Activated CD4-positive, alpha-beta T cell treated with anti-CD3 and anti-CD28 coated beads, Interleukin-2, amount 50 U/mL, for 24 hours (primary cell): Measurements from ENCODE around the gene DDAH1.
"Not testable (repeated sequence)": the region's sequence is repeated elsewhere in the genome, so short reads cannot be mapped to it uniquely, and the experiment has no call there.

ENCODE experiments used
- DNase-seq, 2 donors: peaks; one replicate each; pipeline ENCODE4 v3.0.0-alpha.2; 2020; ENCODE audit warnings: low read depth in 1 of 2, low spot score in 1 of 2

Gene DDAH1

DNA sequence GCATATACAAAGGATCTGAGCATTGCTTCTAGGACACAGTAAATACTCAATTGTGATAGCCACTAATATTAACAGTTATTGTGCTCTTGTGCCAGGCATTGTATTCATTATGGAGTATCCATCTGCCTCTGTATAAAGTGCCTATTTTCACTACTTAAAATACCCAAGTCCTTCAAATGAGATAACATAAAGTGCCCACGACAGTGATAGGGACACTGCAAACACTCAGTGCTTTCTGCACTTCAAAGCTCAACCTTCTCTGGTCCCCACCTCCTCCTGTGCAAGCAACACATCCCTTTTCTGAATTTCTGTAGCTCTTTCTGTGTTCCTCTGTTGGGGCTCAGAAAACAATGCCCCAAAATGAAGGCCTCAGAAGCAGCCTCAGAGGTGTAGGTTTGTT, 6.6 kb upstream of the DDAH1 start:
- DNase-seq, result no peak

DNA sequence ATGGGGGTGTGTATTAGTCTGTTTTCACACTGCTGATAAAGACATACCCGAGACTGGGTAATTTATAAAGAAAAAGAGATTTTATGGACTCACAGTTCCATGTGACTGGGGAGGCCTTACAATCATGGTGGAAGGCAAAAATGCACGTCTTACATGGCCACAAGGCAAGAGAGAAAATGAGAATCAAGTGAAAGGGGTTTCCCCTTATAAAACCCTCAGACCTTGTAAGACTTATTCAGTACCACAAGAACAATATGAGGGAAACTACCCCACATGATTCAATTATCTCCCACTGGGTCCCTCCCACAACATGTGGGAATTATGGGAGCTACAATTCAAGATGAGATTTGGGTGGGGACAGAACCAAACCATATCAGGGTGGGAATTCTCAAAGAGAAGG, 5.2 kb upstream of the DDAH1 start:
- not testable (repeated sequence) for DNase-seq

DNA sequence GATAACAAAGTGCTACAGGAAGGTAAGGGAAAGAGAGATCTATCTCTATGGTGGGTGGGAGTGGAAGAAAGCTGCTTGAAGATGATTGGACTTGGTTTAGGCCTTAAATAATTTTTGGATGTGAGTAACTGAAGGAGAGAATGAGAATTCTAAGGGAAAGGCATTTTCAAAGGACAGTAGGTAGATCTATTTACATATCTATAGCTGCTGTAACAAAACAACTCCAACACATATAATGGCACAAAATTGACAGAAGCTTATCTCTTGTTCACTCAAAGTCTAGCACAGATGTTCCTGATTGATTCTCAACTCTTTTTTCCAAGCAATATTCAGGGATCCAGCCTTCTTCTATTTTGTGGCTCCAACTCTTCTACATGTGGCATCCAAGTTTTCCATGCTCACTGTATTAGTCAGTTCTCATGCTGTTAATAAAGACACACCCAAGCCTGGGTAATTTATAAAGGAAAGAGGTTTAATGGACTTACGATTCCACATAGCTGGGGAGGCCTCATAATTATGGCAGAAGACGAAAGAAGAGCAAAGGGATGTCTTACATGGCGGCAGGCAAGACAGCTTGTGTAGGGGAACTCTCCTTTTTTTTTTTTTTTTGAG, 3.1 kb upstream of the DDAH1 start:
- no peak for DNase-seq

DNA sequence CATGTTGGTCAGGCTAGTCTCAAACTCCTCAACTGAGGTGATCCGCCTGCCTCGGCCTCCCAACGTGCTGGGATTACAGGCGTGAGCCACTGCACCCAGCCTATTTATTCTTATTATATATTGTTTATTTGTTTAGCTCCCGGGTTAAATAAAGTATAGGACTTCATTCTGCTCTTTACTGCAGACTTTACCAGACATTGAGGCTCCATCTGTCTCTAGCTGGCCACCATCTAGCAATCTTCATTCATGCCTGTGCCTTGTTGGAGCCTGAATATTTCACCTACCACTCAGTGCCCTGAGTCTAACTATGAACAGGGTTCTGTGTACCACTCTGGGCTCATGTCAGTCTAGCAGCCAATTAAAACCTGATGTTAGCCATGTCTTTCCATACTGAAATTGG, 2.1 kb upstream of the DDAH1 start:
- no peak for DNase-seq

DNA sequence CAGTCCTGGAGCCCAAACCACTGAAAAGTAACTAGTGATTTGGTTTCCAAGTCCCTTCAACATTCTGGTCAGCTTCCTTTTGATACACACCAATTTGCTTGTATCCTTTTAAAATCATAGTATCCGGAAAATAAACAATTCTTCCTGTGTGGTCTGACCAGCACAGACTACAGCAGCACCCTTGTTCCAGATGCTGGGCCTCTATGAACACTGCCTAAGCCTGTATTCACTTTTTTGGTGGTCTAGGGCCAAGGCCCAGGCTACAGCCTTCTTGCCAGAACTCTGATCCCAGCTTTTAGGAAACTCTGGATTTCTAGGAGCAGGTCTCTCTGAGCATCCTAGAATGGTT, 801 bp upstream of the DDAH1 start:
- no peak for DNase-seq

DNA sequence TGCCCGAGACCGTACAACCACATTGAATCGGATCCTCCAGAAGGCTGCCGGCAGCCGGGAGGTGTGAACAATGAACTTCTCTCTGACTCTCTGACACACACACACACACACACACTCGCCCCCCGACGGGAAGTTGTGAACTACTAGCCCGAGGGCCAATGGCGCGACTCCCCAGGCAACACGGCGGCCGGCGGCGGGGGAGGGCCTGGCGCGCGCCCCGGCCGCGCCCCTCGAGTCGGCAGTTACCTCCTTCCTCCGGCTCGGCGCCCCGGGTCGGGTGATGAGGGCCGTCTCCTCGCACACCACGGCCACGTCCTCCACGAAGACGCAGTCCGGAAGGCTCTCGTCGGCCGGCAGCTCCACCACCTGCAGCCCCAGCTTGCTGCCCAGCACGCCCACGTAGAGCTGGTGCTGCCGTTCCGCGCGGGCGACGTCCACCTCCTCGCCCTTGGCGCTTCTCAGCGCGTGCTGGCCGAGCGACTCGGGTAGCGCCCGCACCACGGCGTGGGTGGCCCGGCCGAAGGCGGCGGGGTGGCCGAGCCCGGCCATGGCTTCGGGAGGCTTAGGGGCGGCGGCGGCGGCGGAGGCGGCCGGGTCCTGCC, 361 bp downstream of the DDAH1 start:
- no peak for DNase-seq

DNA sequence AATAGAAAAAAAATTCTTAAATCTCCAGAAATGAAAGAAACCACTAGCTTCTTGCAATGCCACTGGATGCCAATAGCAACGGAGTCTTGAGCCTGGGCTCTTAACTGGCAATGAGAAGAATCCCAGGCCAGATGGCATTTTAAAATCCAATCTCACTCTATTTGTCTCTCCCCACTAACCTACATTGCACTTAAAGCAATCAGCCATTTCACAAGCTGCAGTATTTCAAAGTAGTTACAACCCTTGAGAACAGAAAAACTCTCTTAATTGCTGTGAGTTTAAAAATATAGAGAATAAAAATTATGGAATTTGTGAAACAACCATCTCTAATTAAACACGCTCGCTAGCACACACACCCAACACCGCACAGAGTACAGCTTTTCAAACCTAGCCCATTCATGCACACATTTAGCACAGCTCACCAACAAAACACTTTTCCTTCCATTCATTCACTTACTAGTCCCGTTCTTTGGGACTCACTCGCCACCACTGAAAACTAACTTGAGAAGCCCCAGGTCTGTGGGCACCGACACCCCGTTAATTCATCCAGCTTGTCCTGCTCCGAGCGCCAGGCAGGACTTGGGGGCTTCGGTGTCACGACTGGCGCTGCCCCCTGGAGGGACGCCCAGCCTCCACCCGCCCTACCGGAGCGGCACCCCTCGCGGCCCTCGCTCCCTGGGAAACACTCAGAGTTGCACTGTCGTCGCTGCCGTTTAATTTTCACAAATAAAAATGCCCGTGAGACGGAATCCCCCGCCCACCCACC, 1.0 kb downstream of the DDAH1 start:
- DNase-seq, result no peak

DNA sequence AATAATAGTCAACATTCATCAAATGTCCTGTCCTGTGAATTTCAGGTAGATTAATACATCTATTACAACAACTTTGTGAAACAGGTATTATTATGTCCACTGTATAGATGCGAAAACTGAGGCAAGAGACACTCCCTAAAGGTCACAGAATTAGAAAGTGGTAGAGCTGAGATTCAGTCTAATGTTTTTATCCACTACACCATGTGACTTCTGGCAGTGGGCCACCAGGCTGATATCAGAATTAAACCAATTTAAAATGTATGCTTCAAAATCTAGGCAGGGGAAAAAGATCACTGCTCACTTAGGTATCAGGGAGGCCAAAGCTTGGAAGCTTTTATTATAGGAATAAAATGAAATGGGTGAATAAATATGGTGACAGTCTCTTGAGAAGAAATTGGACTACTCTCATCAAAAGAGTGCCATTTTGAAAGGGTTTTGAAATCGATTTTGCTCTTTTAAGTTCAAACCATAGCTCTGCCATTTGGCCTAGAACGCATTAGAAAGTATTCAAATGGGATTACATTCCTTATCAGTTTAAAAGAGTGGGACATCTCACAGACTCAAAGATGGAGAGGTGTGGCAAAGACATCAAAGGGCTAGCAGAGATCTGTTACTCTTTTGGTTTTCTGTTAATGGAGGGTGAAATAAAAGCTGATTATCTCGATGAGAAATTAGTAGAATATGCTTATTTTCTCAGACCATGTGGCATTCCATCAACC, 1.9 kb downstream of the DDAH1 start:
- no peak for DNase-seq

DNA sequence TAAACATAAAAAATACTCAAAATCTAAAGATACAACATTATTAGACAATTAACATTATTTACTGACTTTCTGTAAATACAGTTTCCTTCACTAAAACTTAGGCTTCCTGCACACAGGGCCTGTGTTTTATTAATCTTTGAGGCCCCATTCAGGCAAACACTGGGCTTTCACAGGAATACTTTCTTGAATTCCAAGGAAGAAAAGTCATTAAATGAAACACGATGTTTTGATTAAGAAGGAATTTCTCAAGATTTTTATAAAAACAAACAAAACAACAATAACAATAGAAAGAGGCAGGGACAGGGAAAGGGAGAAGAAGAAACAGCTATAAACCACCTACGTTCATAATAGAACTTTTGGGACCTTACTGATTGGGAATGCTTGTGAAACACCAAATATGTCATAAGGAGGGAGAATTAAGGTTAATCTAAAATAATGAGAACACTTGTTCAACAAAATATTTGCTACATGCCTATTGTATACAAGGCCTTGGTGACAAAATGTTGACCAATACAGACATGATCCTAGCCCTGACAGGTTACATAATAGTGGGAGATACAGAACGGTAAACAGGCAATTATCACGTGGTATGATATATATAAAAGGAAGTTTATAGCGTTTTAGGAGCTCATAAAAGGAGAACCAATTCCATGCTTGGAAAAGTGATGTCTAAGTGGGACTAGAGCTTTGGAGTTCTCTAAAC, 3.6 kb downstream of the DDAH1 start:
- no peak for DNase-seq

DNA sequence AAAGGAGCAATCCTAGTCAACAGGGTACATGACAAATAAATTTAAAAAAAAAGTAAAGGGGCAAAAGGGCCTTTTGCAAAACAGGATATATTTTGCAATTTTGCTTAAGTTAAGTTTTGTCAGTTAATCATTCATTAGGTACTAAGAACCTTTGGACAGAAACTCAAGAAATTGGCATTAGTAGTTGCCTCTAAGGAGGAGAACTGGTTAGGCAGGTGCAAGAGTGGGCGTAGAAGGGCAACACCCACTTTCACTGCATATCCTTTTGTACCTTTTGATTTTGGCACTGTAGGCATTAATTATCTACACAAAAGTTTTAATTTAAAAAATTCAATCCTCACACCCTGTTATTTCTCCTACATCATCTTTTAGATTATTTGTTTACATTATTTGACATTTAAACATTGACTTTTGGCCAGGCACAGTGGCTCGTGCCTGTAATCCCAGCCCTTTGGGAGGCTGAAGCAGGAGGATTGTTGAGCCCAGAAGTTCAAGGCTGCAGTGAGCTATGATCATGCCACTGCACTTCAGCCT, 4.3 kb downstream of the DDAH1 start:
- DNase-seq, result no peak

DNA sequence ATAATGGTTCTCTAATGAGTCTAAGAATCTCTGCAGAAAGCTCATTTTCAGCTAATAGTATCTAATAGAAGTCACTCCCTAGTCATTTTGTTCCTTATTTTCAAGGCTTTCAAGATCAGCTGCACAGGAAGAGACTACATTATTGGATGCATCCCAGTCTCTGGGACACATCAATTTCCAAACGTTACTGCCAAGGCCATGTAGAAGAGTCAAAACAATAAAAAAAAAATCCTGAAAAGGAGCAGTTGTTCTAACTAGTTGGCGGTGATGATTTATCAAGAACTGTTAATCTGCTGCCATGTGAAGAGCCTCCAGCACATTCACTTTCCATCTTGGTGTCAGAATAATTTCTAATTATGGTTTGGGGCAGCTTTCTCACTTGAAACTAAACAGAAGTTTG, 5.7 kb downstream of the DDAH1 start:
- no peak for DNase-seq

DNA sequence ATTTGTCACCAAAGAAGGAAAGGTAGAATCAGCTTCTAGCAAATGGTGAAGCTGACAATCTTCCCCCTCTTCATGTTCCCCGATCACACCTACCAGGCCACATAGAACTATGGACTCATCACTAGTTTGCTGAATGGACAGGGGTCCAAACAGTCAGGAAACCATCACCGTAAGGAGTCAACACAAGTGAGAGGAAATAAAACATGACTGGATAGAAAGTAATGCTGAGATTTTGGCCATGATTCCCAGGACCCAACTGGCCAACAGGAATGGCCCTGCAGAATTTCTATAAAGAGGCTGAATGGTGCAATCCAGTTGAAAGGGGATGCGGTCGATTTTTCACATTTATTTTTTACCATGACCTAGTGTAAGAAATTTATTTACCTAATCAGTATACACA, 10.7 kb downstream of the DDAH1 start:
- DNase-seq, result no peak

DNA sequence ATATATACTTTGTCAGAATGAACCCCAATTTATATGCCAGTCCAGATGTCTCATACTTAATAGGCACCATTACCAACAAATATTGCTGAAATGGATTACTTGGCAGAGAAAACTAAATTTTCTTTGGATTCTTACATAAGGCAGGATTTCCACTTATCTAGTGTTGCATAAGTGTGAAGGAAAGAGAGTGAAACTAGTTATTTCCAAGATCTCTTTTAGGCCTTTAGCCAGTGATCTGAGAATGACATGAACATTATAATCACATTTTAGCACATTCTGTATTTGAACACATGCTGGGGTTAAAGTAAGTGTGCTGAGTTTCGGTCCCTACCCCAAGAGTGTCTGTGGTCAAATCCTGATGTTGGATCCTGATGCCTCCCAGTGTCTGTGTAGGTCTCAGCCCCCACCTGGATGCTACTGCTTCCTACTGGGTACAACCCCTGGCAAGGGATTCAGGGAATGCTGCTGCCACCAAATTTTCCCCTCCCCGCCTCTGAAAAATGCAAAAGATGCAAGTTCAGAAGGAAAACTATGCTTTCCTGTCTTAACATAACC, 11.2 kb downstream of the DDAH1 start:
- no peak for DNase-seq

DNA sequence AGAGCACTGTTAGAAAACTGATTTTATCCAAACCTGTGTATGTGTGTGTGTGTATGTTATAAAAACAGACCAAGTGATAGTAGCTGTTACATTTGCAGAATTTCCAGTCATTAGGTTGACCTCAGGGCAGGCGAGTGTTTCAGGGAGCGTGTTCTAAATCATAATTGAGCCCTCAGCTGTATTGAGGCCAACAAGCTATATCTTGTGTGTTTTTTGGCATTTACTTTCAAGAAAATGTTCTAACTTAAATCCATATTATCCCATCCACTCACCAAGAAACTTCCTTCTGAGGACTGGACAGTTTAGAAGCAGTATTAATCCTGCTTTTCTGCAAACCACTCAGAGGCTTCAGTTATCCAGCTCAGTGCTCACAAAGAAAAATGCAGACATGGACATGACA, 12.0 kb downstream of the DDAH1 start:
- no peak for DNase-seq

DNA sequence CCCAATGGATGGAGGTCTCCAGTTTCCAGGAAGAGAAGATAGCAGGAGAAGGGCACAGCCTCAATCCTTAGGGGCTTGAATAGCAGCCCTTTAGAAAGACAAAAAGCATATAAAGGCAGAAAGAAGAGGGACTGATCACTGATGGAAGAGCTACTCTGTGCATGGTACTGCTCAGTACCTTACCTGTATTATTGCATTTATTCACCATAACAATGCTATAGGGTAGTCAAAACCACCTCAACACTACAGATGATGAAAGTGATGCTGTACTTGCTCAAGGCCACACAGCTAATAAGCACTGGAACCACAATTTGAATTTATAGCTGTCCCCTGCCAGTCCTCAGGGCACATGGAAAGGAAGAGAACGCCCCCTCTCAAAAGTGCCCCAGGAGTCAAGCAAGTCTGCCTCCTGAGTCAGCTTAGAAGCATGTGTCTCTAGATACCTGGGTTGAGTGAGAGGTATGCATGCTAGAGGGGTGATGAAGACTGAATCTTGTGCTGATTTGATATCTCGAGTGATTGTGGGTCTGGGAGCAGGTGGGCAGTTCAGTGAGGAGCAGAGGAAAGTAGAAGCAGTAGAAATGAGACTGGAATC, 13.6 kb downstream of the DDAH1 start:
- no peak for DNase-seq

DNA sequence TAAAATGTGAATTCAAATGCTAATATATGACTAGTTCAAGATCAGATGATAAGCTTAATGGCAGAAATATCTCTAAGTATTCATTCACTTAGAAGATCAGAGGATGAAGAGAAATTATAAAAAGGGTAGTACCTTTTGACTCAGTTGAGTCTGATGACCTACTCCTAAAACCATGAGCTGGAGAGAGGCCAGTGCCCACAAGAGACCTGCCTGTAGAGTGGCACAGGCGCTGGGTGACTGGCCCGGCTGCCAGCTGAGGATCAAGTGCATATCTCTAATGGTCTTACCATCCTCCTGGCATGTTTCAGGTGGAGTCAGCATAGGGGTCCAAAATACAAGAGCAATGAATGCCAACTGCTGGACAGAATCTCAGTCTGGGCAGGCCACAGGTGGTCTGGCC, 14.1 kb downstream of the DDAH1 start:
- DNase-seq, result no peak

DNA sequence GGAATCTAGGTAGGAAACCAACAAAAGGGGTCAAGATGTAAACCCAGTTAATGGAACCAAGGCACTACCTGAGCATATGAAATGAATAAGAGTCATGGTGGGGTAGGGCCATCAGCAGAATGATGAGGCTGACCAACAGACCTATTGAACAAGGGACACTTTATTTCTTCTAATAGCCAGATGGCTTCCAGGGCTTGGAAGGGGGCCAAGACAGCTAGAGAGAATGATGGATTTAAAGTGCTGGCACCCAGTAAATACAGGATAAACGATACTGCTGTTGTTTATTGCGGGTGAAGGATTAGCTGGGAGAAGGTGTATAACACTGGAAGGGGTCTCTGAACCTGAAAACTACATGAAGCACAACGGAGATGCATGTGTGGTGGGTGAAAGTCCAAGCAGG, 15.6 kb downstream of the DDAH1 start:
- DNase-seq, result no peak

DNA sequence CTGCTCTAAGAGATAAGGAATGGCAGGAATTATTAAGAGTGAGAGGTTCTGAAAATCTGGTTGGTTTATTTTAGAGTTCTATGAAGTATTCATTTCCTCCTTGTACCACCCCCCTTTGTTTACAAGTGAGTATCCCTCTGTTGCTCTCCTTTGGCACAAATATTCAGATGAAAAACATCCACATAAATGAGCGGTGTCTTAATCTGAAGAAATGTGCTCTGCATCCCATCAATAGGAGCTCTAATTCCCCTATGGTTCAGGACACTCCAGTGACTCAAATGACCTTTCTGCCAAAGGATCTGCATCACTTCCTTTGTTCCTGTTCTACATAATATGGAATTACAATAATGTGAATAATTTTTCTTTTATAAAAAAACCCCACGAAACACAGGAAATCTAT, 16.6 kb downstream of the DDAH1 start:
- no peak for DNase-seq

DNA sequence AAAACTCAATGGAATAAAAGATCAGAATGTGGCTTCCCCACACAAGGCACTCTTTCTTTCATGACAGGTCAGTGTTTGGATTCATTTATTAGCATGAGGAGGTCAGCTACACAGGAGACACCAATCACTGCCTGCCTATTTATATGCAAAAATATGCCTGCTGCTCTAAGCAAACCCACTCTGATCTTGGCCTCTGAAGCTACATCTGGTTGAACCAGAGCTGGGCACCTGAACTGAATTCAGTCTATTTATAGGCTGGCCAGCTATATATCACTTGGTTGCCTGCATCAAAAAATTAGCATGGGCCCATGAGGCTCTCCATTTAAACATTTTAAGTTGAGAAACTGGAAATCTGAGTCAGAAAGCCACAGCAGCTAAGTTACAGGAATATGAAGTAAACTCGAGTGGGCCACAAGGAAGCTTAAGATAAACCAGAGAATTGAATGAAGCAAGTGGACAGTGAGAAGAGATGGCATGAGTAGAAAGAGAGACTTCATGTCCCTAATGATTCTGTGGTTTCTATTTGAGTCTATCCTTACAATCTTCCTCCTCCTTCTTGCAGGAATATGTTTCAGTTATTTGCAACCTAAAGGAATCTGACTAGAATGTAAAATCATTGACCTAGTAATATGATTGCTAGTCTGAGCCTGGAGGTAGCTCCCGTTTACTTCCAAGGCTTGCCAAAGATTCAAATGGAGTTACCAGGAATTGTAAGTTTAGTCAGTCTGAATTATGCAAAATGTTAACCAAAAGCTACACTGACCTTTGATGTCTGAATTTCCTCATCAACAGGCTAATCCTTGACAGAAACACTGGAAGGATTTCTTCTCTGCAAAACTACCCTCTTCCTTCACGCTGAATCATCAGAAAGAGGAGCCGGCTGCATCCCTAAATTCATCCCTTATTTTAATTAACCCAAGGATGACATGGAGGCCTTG, 17.7 kb downstream of the DDAH1 start:
- no peak for DNase-seq

DNA sequence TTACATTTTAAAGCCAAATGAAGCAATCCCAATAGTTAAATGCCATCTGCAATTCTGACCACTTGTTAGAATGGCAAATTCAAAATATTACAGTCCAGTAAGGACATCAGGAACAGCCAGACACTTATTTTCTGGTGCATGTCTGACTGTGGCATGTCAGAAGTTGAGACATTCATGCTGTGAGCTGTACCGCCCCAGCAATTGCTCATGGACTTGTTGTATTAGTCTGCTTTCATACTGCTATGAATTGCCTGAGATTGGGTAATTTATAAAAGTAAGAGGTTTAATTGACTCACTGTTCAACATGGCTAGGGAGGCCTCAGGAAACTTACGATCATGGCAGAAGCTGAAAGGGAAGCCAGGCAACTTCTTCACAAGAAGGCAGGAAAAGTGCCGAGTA, 19.1 kb downstream of the DDAH1 start:
- DNase-seq, result no peak
